Suprapubic skin (tissue), 4 donors: ENCODE measurements around the gene HTR2B.

Experiments used
- EP300 ChIP-seq: sonication (generic); formaldehyde crosslinking; IDR thresholded peaks from one replicate; pipeline ENCODE4 v1.6.1; 2017; ENCODE audit warnings: antibody characterized with exemption
- POLR2A ChIP-seq, 2 donors: fragments of 450-650 bp; IDR thresholded peaks; one replicate each; pipeline ENCODE4 v1.6.1; 2017; ENCODE audit warnings: antibody characterized with exemption in 2 of 2, mild to moderate bottlenecking in 2 of 2, moderate library complexity in 2 of 2
- POLR2AphosphoS5 ChIP-seq, 3 donors: sonication (generic); formaldehyde crosslinking; IDR thresholded peaks; one replicate each; pipeline ENCODE4 v1.6.1; 2017; ENCODE audit warnings: antibody characterized with exemption in 3 of 3
- TF ChIP-seq, protein P1 (sequence below), 2 donors: fragments of 200-600 bp in 1 of 2; fragments of 450-650 bp in 1 of 2; sonication (generic) in 1 of 2; IDR thresholded peaks; one replicate each; pipeline ENCODE4 v1.5.1; 2016 to 2019; ENCODE audit warnings: antibody characterized with exemption in 2 of 2, mild to moderate bottlenecking in 1 of 2, moderate library complexity in 1 of 2

DNA sequence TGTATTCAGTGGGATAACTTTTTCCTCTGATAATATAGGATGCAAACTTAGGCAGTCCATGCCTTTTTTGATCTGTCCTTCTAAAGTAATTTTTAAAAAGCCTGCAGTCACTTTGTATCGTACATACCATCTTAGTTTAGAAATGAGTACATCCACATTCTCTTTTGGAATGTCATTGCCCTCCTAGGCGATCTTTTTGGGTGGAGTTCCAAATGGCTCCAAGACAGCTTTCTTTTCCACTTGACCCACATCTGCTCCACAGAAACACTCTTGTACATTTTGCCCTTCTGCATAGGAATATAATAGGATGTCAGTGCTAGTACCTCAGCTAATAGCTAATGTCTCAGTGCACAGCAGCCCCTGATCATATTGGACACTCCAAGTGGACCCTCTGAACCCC, 21.8 kb upstream of the HTR2B start:
- TF ChIP-seq, protein P1, sequence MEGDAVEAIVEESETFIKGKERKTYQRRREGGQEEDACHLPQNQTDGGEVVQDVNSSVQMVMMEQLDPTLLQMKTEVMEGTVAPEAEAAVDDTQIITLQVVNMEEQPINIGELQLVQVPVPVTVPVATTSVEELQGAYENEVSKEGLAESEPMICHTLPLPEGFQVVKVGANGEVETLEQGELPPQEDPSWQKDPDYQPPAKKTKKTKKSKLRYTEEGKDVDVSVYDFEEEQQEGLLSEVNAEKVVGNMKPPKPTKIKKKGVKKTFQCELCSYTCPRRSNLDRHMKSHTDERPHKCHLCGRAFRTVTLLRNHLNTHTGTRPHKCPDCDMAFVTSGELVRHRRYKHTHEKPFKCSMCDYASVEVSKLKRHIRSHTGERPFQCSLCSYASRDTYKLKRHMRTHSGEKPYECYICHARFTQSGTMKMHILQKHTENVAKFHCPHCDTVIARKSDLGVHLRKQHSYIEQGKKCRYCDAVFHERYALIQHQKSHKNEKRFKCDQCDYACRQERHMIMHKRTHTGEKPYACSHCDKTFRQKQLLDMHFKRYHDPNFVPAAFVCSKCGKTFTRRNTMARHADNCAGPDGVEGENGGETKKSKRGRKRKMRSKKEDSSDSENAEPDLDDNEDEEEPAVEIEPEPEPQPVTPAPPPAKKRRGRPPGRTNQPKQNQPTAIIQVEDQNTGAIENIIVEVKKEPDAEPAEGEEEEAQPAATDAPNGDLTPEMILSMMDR (IDR thresholded peaks at IDR 0.05) = no peak
- no peak for TF ChIP-seq POLR2AphosphoS5 (IDR thresholded peaks at IDR 0.05)
- TF ChIP-seq POLR2A (IDR thresholded peaks at IDR 0.05) = no peak
- TF ChIP-seq EP300 = no peak
